C4-2B (cell line): ENCODE measurements around the gene CHD2.

Experiments used
- H3K27ac ChIP-seq: fragments of 450-650 bp; 2 replicates; pipeline ENCODE4 v1.5.1; 2017
- ZFX ChIP-seq: fragments of 450-650 bp; IDR thresholded peaks from 2 replicates; pipeline ENCODE4 v1.6.1; 2017
- TF ChIP-seq, protein P1 (sequence below): fragments of 450-650 bp; conservative IDR thresholded peaks from 2 replicates; pipeline ENCODE4 v1.5.1; 2017; ENCODE audit warnings: mild to moderate bottlenecking

CHD2 gene

DNA sequence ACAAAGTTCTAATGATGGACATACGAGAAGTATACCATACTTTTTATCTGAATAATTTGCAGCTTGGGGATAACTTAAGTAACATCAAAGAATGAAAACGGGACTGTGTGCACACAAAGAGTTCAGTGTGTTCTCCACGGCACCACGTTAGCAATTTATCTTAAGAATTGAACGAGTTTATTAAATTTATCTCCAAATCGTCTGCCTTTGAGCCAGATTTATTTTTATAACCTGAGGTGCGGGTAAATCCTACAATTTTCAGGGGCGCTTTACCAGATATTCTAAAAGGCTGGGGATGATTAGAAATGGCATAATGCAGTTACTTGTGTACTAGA lies 3.5 kb downstream of the CHD2 start:
- peak overlapping the region; percentile 85 for H3K27ac ChIP-seq
- TF ChIP-seq, protein P1, sequence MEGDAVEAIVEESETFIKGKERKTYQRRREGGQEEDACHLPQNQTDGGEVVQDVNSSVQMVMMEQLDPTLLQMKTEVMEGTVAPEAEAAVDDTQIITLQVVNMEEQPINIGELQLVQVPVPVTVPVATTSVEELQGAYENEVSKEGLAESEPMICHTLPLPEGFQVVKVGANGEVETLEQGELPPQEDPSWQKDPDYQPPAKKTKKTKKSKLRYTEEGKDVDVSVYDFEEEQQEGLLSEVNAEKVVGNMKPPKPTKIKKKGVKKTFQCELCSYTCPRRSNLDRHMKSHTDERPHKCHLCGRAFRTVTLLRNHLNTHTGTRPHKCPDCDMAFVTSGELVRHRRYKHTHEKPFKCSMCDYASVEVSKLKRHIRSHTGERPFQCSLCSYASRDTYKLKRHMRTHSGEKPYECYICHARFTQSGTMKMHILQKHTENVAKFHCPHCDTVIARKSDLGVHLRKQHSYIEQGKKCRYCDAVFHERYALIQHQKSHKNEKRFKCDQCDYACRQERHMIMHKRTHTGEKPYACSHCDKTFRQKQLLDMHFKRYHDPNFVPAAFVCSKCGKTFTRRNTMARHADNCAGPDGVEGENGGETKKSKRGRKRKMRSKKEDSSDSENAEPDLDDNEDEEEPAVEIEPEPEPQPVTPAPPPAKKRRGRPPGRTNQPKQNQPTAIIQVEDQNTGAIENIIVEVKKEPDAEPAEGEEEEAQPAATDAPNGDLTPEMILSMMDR: no peak
- no peak for TF ChIP-seq ZFX

DNA sequence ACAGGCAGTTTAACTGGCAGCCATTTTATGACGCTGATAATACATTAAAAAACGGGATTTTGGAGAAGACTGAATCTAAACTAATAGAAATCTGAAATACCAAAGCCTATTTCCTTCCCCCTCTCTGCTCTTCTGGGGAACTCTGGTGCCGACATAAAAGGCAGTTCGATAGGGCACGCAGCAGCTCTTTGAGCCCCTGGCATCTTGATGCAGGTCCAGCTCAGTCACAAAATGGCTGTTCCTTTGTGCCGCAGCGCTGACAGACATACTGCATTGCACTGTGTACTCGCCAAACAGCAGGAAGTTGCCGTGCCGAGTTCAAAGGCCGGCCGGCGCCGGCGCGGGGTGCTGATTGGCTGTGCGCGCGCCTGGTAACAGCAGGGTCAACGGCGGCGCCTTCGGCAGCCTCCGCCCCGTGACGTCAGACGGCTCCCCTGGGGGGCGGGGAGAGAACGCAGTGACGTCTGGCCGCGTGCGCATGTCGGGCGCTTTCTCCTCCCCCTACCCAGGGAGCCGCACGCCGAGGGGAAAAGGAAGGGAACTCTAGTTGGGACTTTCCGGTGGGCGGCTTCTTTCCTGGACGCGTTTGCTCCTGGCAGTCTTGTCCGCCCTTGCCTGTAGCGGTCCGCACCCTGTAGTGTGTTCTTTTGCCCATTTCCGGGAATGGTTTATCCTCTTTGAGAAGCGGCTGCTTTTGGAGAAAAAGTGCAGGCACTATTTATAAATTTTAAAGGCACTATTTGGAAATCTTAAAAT lies 4.0 kb downstream of the CHD2 start:
- H3K27ac ChIP-seq: peak overlapping the region; percentile 85
- TF ChIP-seq, protein P1: no peak
- no peak for TF ChIP-seq ZFX

DNA sequence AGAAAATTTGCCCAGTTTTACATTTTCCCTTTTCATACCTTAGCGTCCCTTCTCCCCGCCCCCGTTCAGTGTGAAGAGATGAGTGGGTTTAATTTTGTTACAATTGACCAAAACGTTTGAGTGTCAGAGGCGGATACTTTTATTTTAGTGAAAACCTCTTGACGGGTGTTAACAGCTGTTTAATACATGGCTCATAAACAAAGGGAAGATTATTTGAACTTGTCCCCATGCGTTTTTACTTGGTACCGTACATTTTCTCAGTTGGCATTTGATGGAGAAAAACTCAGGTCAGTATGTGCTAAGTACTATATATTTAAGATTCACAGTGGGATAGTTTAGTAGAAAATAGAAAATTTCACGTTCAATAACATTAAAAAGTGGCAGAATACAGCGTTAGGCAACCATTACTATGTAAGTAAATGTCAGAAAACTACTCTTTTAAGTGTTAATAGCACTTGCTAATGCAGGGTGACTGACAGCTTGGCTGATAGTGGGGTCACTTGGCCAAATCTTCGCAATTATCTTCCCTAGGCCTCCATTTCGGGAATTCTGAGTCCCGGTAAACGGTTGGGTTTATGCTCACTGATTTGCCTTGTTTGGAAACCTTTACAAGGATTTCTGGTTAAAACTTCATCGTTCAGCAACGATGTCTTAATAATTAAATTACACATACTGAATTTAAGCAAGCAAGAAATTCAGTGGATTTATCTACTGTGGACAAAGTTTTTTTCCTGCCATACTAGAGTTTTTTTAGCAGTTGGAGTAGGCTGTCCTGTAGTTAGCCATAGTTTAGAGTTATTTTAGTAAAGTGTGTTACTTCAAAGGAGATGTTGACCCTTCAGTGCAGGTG lies 4.8 kb downstream of the CHD2 start:
- TF ChIP-seq ZFX: no peak
- TF ChIP-seq, protein P1: no peak
- peak overlapping the region; percentile 85 for H3K27ac ChIP-seq

DNA sequence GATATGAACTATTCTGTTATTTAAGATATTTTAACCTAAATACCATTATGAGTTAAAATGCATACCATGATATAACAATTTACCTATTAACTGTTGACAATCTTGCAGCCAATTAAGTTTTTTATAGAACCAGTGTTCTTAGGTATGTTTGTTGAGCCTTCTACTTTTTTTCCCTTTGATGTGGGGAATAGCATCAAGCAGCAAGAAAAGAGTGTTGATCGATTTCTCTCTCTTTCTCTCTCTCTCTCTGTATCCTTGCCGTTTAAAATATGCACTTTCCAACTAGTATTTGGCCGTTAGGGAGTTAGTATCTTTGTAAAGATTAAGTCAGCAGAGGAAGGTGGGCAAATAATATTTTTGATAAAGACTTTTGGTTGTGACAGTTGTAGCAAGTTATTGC lies 5.9 kb downstream of the CHD2 start:
- H3K27ac ChIP-seq: no peak overlapping the region
- TF ChIP-seq, protein P1: no peak
- TF ChIP-seq ZFX: no peak

DNA sequence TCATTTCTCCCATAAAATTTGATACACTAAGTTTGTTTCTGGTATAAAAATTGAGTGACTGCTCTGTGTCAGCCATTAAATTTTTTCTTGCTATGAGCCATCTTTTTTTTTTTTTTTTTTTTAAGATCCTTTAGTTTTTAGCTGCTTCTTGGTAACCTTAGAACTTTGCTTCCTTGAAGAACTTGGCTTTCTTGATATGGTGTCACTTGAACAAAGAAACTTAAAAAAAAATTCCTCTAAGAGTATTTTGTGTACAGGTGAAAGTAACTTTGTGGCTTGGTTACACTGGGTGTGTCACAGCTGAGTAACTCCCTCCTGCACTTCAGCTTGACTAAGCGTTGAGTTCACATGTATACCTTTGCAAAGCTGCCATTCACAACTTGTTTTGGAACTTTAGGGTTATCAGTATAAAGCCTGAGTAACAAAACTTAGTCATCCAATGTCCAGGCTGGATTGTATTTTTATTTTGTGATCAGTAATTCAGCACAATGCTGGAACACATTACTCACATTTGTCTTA lies 6.5 kb downstream of the CHD2 start:
- no peak overlapping the region for H3K27ac ChIP-seq
- TF ChIP-seq ZFX: no peak

DNA sequence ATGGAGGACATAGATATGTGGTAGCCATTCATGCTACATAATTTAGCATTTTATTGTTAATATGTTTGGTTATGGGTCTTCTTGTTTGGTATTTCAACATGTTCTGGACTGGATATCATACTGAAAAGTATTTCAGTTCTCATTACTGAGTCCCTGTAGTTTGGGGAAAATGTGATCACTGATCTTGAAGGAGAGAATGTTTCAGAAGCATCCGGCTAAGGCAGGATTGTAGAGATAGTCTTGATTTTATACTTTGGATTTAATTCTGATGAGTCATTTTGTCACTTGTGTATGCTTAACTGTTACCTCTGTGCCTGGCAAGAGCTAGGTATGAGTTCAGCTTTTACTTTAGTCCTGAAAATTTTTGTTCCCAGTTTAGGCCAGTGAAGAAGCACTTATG lies 7.1 kb downstream of the CHD2 start:
- TF ChIP-seq ZFX: no peak
- TF ChIP-seq, protein P1: no peak
- H3K27ac ChIP-seq: no peak overlapping the region

DNA sequence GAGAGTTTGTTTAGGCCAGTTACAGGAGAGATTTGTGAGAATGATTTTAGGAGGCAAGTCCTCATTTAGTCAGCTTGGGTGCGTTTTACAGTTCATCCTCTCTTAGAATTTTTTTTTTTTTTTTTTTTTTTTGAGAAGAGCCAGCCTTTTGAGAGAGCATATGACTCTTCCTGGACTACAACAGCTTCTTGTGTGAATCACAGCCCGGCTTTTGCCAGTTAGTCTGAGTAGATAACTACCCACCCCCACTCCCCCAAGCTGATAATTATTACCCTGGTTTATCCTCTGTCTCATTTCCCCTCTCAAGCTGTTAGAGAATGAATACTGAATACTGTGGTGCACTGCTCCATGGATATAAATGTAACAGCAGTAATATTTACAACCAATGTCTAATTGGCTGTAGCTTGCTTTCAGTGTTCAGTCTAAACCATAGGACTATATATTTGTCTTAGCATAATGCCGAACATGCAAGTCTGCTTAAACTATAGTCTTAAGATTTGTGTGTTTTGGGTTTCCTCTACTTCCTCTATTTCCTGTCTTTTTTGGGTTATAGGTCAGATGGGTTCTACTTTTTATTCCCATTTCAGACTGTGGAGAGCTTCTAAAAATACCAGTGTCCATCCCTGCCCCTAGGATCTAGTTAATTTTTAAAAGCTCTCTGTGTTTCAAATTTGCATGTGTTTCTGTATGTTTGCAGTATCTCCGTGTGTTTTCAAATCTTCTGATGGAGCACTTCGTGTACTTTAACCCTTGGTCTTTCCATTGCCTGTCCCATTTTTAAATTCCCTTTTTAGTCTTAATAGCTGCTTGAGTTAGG lies 8.0 kb downstream of the CHD2 start:
- H3K27ac ChIP-seq: peak overlapping the region; percentile 26; the same call in 1 of the 2 replicates
- TF ChIP-seq, protein P1: no peak
- no peak for TF ChIP-seq ZFX
